ENCODE measurements around the gene MEGF6.

The MEGF6 gene

GRCh38 chr1:3457910-3458883 is 153.1 kb downstream of the MEGF6 start:
- no peak for DNase-seq (ENCODE audit: low spot score)
- no peak for TF ChIP-seq CTCF (IDR thresholded peaks at IDR 0.05)
- H3K27ac ChIP-seq = no peak overlapping the region

GRCh38 chr1:3456964-3457909 is 154.1 kb downstream of the MEGF6 start:
- Histone ChIP-seq H3K27ac (no peak overlapping the region), H3K4me3 (no peak overlapping the region)

More at GRCh38 chr1:3457910-3458883, 153.1 kb downstream of the MEGF6 start:
- H3K4me3 ChIP-seq = no peak overlapping the region

GRCh38 chr1:3456449-3456963 is 154.8 kb downstream of the MEGF6 start:
- no peak for TF ChIP-seq CTCF (IDR thresholded peaks at IDR 0.05)
- Histone ChIP-seq H3K27ac (no peak overlapping the region), H3K4me3 (no peak overlapping the region)
- DNase-seq (ENCODE audit: low spot score) = no peak

More at GRCh38 chr1:3456964-3457909, 154.1 kb downstream of the MEGF6 start:
- no peak for TF ChIP-seq CTCF (IDR thresholded peaks at IDR 0.05)
- no peak for DNase-seq (ENCODE audit: low spot score)

GRCh38 chr1:3455670-3456448 is 155.4 kb downstream of the MEGF6 start:
- no peak overlapping the region for H3K27ac ChIP-seq
- DNase-seq (ENCODE audit: low spot score) = no peak
- no peak overlapping the region for H3K4me3 ChIP-seq
- TF ChIP-seq CTCF (IDR thresholded peaks at IDR 0.05) = no peak

- Histone ChIP-seq H3K27ac (peak overlapping the region in 1 of 2 donors; percentile 28), H3K4me3 (peak overlapping the region; percentile 80)
- DNase-seq (ENCODE audit: low spot score) = no peak
- no peak for TF ChIP-seq CTCF (IDR thresholded peaks at IDR 0.05)
Measured at GRCh38 chr1:3454811-3455618, 156.3 kb downstream of the MEGF6 start.

Measured in coronary artery (tissue), 2 donors.